Keratinocyte (primary cell): Measurements from ENCODE around the gene HOXC9. TPM values are rescaled to one million over a fixed set of nuclear protein-coding genes. Genes with fewer than 3 reads are reported as not detected.

ENCODE experiments used
- DNase-seq: peaks from one replicate; pipeline ENCODE4 v3.0.0-alpha.2; 2011; ENCODE audit warnings: low read depth, missing footprints, low spot score
- FAIRE-seq: peaks from 2 replicates; lab custom pipeline; 2011; peaks lifted over from hg19 to GRCh38; lab: Jason Lieb, UNC
- H2AFZ ChIP-seq: 2 replicates; pipeline ENCODE4 v1.6.0; 2012; ENCODE audit warnings: low read length, control low read depth, inconsistent platforms; ENCODE audit not compliant: control insufficient read depth
- H3K27ac ChIP-seq: 2 replicates; pipeline ENCODE4 v1.5.1; 2011; ENCODE audit warnings: low read length; ENCODE audit not compliant: control insufficient read depth, insufficient read depth
- H3K27me3 ChIP-seq: 3 replicates; pipeline ENCODE4 v1.6.0; 2011; ENCODE audit warnings: low read length; ENCODE audit not compliant: control insufficient read depth, insufficient read depth; ENCODE audit errors: extremely low read depth
- H3K36me3 ChIP-seq, 2 experiments: 2 replicates in 1 of 2; 3 replicates in 1 of 2; pipeline ENCODE4 v1.5.1; 2011; ENCODE audit warnings: low read length in 2 of 2, mild to moderate bottlenecking in 1 of 2; ENCODE audit not compliant: control insufficient read depth in 2 of 2, insufficient read depth in 2 of 2; ENCODE audit errors: extremely low read depth in 1 of 2
- H3K4me1 ChIP-seq: 3 replicates; pipeline ENCODE4 v1.5.1; 2011; ENCODE audit warnings: low read length; ENCODE audit not compliant: control insufficient read depth, insufficient read depth; ENCODE audit errors: extremely low read depth
- H3K4me2 ChIP-seq: 3 replicates; pipeline ENCODE4 v1.6.0; 2011; ENCODE audit warnings: low read depth, low read length; ENCODE audit not compliant: control insufficient read depth, insufficient read depth; ENCODE audit errors: extremely low read depth
- H3K4me3 ChIP-seq, 3 experiments: fragments of 200-600 bp in 1 of 3; sonication (generic) in 1 of 3; 2 replicates in 2 of 3; 3 replicates in 1 of 3; pipeline ENCODE4 v1.5.1; 2011 to 2016; ENCODE audit warnings: low read length in 3 of 3, mild to moderate bottlenecking in 3 of 3, control low read depth in 2 of 3, inconsistent platforms in 1 of 3, low read depth in 1 of 3, mixed read lengths in 1 of 3, mixed run types in 1 of 3, moderate library complexity in 1 of 3; ENCODE audit not compliant: control insufficient read depth in 2 of 3, insufficient read depth in 2 of 3; ENCODE audit errors: extremely low read depth in 1 of 3
- H3K79me2 ChIP-seq: 2 replicates; pipeline ENCODE4 v1.6.0; 2012; ENCODE audit warnings: low read length; ENCODE audit not compliant: control insufficient read depth, insufficient read depth
- H3K9ac ChIP-seq: 3 replicates; pipeline ENCODE4 v1.6.0; 2011; ENCODE audit warnings: low read length; ENCODE audit not compliant: control insufficient read depth, insufficient read depth; ENCODE audit errors: extremely low read depth
- H3K9me1 ChIP-seq: 3 replicates; pipeline ENCODE4 v1.6.0; 2011; ENCODE audit warnings: low read length; ENCODE audit not compliant: control insufficient read depth, insufficient read depth; ENCODE audit errors: extremely low read depth
- H3K9me3 ChIP-seq: 2 replicates; pipeline ENCODE4 v1.5.1; 2012; ENCODE audit warnings: low read depth, low read length; ENCODE audit not compliant: control insufficient read depth
- H4K20me1 ChIP-seq: 3 replicates; pipeline ENCODE4 v1.6.0; 2011; ENCODE audit warnings: low read length; ENCODE audit not compliant: control insufficient read depth, insufficient read depth; ENCODE audit errors: extremely low read depth
- EZH2 ChIP-seq: IDR thresholded peaks from one replicate; pipeline ENCODE4 v1.6.1; 2012; ENCODE audit warnings: inconsistent platforms, mild to moderate bottlenecking, low read length, moderate library complexity
- dilution Hi-C: fragments of 300-500 bp; cut with MboI; formaldehyde crosslinking; loops from one replicate; pipeline ENCODE4 v1.7.0; 2020; ENCODE audit warnings: low sequenced_read_pairs; ENCODE audit not compliant: extremely low pct_ligation_motif_present
- polyA plus RNA-seq, 5 experiments: library from polyadenylated mRNA; depleted of rRNA in 3 of 5; stranded (reverse) in 3 of 5; stranded (forward) in 1 of 5; unstranded in 1 of 5; fragments of >200 nt; gene quantifications; 1 replicate in 1 of 5; 2 replicates in 3 of 5; 3 replicates in 1 of 5; pipeline versions ENCODE4 v1.2.1 to v1.2.3, GENCODE V29; 2011 to 2012; ENCODE audit warnings: missing spikeins in 2 of 5, low read depth in 1 of 5, low replicate concordance in 1 of 5
- TF ChIP-seq, protein P1 (sequence below), 3 experiments: IDR thresholded peaks in 1 of 3; conservative IDR thresholded peaks in 1 of 3; optimal IDR thresholded peaks in 1 of 3; 2 replicates in 2 of 3; 3 replicates in 1 of 3; pipeline versions ENCODE3 to v1.5.1; 2011; ENCODE audit warnings: low read length in 3 of 3, mild to moderate bottlenecking in 3 of 3, moderate library complexity in 2 of 3, control low read depth in 1 of 3, inconsistent platforms in 1 of 3; ENCODE audit not compliant: insufficient read depth in 2 of 3; ENCODE audit errors: extremely low read depth in 1 of 3

The HOXC9 gene
- polyA plus RNA-seq, 1 donor (not counting 4 experiments of a cell fraction or from before 2014, with no cell fraction given) = 1.8 TPM

DNA sequence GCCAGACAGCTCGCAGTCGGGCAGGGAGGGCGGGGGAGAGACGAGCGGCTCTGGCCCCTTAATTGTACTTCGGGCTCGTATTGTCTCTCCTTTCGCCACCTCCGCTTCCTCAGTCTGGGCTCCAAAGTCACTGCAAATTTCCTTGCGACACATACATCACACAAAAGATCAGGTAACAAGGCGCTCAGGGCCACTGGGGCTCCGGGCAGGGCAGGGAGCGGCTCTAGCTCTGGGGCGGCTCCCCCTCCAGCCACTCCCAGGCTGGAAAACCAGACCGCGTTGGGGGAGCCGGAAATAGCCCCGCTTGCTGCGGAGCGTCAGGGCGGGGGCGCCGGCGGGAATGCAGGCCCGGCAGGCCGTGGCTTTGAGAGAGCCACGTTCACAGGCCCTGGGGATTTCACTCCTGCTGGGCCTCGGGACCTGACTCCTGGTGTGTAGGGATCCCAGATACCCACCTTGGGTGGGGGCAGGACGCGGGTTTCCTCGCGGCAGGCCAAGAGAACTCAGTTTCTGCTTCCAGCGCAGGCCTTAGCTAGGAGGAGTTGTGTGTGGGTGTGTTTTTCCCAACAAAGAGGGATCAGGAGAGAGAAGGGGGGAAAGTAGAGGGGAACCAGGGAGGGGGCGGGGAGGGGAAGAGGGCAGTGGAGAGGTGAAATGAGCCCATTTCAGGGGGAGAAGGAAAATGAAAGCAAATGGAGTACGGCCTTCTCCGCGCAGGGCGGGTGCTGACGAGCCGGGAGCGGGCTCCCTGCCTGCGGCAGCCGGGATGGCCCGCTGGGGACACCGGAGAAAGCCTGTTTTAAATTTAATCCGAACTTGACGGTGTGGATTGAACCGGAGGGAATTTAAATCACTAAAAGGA is 4.4 kb upstream of the HOXC9 start:
- TF ChIP-seq, protein P1, sequence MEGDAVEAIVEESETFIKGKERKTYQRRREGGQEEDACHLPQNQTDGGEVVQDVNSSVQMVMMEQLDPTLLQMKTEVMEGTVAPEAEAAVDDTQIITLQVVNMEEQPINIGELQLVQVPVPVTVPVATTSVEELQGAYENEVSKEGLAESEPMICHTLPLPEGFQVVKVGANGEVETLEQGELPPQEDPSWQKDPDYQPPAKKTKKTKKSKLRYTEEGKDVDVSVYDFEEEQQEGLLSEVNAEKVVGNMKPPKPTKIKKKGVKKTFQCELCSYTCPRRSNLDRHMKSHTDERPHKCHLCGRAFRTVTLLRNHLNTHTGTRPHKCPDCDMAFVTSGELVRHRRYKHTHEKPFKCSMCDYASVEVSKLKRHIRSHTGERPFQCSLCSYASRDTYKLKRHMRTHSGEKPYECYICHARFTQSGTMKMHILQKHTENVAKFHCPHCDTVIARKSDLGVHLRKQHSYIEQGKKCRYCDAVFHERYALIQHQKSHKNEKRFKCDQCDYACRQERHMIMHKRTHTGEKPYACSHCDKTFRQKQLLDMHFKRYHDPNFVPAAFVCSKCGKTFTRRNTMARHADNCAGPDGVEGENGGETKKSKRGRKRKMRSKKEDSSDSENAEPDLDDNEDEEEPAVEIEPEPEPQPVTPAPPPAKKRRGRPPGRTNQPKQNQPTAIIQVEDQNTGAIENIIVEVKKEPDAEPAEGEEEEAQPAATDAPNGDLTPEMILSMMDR (optimal IDR thresholded peaks at IDR 0.05 in 1 of 3, IDR thresholded peaks at IDR 0.05 in 1 of 3, conservative IDR thresholded peaks at IDR 0.05 in 1 of 3; ENCODE audit: extremely low read depth in 1 of 3, insufficient read depth in 2 of 3, low read length in 3 of 3) = no peak
- TF ChIP-seq EZH2 = no peak
- no peak for DNase-seq
- Histone ChIP-seq H3K4me2 (peak overlapping the region; percentile 98), H3K27me3 (no peaks in the 10 kb centered on the region), H3K9me3 (no peaks in the 10 kb centered on the region), H4K20me1 (no peaks in the 10 kb centered on the region), H3K36me3 (peaks cover 0 to 1% of the 10 kb centered on the region in 2 experiments), H3K27ac (peak overlapping the region; percentile 95), H3K9ac (peak overlapping the region; percentile 97), H3K9me1 (no peaks in the 10 kb centered on the region), H3K4me3 (peak overlapping the region; percentile 45 to 90 (median 89)), H3K4me1 (peaks cover 30% of the 10 kb centered on the region), H3K79me2 (peaks cover 95% of the 10 kb centered on the region), H2AFZ (peak overlapping the region; percentile 62)
- FAIRE-seq = no peak
- dilution Hi-C loops = no loop called here

DNA sequence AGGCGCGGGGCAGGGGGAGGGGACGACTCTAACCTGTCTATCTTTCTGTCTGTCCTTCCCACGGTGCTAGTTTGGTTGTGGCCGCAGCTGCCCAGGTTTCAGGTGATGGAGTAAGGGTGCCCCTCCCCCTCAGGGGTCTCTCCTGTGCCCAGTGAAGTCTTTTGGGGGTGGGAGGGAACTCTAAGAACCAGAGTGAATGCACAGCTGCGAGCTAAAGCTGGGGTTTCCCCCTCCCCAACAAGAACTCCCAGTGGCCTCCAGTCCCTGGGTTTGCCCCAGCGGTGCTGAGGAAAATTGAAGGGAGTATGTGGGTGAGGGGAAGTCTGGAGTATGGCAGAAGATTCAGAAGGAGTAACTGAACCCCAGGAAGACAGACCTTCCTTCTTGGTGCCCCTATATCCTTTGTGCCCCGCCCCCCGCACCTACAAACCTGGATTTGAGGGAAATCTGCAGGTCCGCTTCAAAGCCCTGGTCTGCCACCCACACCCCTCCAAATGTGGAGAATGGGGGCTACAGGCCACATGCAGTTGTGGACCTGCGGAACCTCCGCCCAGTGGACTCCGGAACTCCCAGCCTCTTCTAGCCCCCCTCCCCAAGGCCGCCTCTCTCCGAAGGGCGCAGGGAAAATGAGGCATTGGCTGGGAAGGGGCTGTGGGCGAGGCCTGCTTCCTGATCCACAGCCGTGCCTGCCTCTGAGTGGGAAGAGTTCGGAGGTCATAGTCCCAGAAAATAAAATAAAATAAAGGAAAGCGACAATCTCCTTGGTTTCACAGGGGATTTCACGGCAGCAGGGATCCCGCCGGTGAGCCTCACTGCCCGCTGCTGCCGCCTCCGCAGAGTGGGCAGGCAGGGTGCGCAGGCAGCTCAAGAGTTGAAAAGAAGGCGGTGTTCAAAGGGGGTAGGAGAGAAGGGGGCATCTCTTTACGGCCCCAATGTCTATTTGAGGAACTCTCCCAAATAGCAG is 3.4 kb upstream of the HOXC9 start:
- dilution Hi-C loops = no loop called here
- H3K9me1 ChIP-seq = no peaks in the 10 kb centered on the region
- H3K36me3 ChIP-seq = no peaks in the 10 kb centered on the region
- peak overlapping the region; percentile 45 to 90 (median 89) for H3K4me3 ChIP-seq
- DNase-seq (no peak), FAIRE-seq (no peak)
- peak overlapping the region; percentile 97 for H3K9ac ChIP-seq
- H3K4me1 ChIP-seq = peaks cover 34% of the 10 kb centered on the region
- peaks cover 94% of the 10 kb centered on the region for H3K79me2 ChIP-seq
- H3K9me3 ChIP-seq = no peaks in the 10 kb centered on the region
- no peaks in the 10 kb centered on the region for H3K27me3 ChIP-seq
- TF ChIP-seq, protein P1 (optimal IDR thresholded peaks at IDR 0.05 in 1 of 3, IDR thresholded peaks at IDR 0.05 in 1 of 3, conservative IDR thresholded peaks at IDR 0.05 in 1 of 3; ENCODE audit: extremely low read depth in 1 of 3, insufficient read depth in 2 of 3, low read length in 3 of 3) = peak in 1 of 3 experiments; percentile 11
- no peak for TF ChIP-seq EZH2
- no peaks in the 10 kb centered on the region for H4K20me1 ChIP-seq
- peak overlapping the region; percentile 98 for H3K4me2 ChIP-seq
- H3K27ac ChIP-seq = peak overlapping the region; percentile 95
- no peak overlapping the region for H2AFZ ChIP-seq
